ENCODE measurements around the gene SYAP1.

GRCh38 chrX:16748425-16748824 lies 29.0 kb downstream of the SYAP1 start:
- no peak for TF ChIP-seq CTCF (conservative IDR thresholded peaks at IDR 0.05 in 1 of 2, IDR thresholded peaks at IDR 0.05 in 1 of 2; ENCODE audit: low read depth in 1 of 2, low read length in 2 of 2)
- no peak for TF ChIP-seq EZH2 (IDR thresholded peaks at IDR 0.05; ENCODE audit: low read length, missing control alignments)

Data from fibroblast of lung (primary cell).